GM18870 (cell line): ENCODE results near the gene EFL1.

ENCODE experiments used
- ATAC-seq: cut with Tn5 transposase; IDR thresholded peaks from one replicate; pipeline ENCODE4 v1.9.1; 2021; ENCODE audit warnings: moderate library complexity; ENCODE audit not compliant: unreplicated experiment

Gene EFL1

DNA sequence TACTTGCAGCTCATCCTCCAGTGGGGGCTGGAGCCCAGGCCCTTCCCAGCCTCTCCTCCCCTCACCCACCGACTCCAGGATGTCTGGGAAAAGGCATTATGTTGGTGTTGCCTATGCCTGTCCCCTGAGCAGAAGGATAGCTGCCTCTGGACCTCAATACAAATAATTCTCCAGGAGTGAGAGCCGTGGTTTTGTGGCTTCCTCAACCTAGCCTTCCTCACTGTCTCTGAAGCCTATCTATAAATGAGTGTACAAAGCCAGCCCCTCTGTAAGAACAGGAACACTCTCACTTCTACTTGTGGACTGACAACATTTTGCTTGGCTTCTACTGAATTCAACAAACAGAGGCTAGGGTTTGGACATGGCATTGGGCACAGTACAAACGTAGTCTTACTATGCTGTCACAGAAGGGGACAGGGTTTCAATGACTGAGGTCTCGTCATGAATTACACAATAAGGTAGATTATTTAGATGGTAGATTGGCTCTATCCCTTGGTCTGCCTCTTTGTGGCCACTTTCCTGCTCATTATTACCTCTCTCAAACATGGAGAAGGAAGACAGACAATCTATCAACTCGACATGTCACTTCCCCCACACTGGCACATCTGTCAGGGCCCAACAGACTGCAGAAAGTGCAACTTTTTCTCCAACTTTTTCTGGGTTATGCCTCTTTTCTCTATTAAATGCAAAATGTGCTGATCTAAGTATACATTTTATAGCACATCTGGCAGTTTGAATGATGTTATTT lies 134.0 kb downstream of the EFL1 start:
- peak; percentile 72 for ATAC-seq

DNA sequence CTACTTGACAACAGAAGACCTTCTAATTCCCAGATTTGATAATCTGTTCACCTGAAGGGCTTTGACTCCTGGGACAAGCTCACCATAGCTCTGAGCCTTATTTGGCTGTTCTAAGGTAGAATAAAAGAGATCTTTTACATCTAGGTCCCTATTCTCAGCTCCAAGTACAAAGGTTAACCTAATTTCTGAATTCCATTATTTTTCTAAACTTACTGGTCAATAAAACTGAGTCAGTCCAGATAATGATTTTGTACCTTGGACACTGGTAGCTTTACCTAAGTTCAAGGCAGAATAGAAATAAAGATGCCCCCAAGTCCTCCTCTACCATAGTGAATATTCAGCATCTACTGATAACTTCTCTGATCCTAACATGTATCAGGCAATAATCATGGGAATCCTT lies 135.0 kb downstream of the EFL1 start:
- ATAC-seq: no peak

DNA sequence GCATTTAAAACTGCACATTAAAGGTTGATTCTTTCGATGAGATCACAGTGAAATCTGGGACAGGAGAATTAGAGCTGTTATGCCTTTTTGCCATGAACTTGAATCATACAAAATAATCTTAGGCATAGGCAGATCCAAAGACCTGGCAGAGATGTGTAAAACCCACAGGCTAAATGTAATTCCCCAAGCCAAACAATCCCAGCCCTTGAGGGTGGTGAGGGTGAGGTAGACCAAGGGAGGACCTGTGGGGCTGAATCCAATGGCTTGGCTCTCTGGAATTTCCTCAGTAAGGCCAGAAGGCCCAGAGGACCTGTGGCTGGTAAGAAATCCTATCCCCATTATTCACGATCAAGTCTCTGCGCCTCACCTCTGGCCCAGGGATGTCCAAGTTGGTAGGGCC lies 136.2 kb downstream of the EFL1 start:
- ATAC-seq: no peak

DNA sequence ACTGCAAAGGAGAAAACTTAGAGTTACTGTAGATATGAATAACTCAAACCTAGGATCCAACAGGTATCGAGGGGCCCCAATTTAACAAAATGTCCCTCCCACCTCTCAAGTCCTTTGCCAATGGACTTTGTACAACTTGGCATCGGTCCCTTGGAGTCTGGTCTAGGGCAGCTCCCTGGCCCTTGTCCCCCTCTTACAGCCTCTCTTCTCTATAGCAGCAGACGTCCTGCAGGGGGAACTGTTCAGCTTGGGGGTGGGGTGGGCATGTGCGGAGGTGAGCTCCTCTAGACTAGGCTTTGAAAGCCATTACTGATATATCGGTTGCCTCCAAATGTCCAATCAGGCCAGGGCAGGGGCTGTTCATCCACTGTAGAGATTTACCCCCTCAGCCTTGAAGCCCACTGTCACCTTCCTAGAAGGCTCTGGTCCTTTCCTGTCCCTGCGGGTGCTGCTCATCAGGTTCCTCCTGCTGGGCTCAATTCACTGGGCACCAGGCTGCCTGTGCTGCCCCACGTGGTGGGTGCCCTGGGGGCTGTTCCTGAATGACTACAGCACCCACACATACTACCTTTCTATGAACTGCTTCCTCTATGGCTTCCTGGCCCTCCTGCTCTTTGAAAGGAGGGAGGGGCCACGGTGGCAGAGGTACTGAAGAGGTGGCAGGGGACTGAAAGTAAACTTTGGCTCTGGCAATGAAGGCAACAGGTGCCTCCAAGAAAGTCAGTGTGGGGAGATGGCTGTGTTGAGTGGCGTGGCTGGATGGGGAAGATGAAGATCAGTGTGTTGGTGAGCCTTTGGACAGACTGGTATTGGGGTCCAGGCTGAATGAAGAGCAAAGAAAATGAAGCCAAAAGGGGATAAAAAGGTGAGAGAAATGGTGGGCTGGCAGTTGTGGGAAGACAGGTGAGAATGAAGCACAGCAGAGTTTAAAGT lies 137.9 kb downstream of the EFL1 start:
- no peak for ATAC-seq

DNA sequence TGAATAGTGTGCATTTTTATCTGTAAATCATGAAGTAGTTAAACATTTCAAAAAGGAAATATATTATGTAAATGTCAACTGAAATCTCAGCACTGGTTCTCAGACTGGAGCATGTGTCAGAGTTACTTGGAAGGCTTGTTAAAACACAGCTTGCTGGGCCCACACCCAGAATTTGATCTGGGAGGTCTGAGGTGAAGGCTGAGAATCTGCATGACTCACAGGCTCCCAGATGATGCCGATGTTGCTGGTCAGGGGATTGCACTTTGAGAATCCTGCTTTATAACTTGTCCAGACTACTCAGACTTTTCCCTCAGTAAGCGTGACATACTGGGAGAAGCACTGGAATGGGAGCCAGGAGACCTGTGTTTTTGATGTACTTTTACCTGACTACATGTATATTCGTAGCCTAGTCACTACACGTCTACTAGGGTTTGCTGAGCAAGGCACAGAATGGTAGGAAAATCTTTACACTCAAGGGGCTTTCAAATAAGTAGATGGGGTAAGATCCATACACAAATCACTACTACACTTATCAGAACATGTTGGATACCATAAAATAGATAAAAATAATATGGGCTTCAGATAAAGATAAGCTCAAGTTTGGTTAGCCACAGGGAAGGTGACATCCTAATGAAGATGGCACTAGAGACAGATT lies 139.7 kb downstream of the EFL1 start:
- no peak for ATAC-seq

DNA sequence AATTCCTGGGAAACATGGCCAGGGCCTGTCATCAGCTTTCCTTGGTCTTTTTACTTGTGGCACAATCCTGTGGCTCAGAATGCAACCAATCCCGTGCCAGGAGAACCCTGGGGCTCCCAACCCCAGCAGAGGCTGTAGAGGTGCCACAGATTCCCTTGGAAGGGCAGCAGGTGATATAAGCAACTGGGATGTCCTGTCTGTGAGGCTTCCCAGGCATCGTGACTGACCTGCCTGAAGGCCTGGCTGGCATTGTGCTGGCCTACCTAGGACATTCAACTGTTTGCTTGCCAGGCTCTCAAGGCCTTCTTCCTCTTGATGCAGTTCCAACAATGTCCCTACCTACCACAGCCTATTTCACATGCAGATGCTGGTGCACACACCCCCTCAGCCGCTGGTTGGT lies 144.5 kb downstream of the EFL1 start:
- ATAC-seq: no peak

DNA sequence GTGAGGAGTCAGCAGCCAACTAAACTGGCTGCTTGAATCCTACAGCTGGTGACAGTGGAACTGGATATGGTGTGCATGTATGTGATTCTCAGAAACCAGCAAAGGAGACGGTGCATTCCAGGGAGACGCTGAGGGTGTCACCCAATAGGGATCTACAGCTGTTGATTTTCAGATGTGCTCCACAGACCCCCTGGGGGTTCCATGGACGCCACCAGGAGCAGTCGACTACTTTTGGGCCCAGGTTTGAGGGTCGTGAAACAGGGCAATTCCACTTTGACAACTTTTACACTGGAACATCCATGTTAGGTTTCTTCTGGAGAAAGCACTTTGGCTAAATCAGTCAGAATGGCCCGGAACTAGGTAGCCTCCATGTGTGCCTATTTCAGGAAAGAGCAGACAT lies 145.2 kb downstream of the EFL1 start:
- no peak for ATAC-seq

DNA sequence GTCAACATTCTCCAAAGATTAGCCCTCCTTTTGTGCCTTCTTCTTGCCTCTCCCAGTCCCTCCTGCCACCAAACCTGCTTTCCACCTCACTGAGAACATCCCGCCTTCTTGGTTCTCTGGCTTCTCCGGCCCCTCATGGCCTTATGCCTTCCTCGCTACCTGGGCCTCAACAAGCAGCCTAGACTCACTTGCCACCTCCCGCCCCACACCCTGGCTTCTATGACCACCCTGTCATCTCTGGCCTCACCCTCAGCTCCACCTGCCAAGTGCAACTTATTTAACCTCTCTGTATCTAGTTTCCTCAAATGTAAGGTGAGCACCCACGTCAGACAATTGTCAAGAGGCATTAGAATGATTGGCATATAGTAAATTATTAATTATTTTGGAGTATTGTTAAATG lies 147.9 kb downstream of the EFL1 start:
- ATAC-seq: no peak

DNA sequence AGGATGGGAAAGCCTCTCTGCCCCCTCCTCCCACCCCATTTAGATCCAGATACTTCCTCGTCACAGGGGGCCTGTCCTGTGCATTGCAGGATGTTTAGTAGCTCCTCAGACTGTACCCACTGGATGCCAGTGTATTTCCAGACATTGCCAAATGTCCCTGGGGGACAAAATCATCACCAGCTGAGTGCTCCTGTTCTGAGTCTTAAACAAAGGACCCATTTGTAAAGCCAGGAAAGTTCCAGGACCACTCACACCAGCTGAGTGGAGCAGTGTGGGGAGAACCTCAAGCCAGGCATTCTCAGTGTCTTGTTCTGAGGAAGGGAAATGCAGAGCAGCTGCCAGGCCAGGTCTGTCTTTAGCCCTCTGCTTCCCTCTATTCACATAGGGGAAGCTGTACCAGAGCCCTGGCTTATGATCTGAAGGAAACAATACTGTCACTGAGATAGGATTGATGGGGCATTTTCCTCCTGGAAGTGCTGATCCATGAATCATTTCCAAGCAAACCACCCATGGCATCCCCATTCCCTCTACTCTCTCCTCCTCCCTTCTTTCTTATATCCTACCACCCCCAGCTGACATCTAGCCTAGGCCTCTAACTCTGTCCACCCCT lies 149.3 kb downstream of the EFL1 start:
- no peak for ATAC-seq

DNA sequence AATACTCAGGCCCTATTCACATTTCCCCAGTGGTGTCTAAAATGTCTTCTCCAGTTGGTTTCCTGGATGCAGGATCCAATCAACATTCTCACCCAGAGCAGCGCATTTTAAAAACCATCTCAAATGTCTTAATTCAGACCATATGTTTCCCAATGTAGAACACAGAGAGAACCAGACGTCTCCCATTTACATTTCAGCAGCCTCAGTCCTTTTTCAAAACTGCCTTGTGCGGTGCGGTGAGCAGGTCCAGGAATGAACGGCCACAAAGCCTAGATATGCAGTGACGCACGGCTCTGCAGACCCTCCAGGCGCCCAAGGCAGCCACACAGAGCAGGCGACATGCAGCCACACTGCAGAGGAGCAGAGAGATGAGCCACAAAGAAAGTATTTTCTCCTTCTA lies 150.6 kb downstream of the EFL1 start:
- no peak for ATAC-seq

DNA sequence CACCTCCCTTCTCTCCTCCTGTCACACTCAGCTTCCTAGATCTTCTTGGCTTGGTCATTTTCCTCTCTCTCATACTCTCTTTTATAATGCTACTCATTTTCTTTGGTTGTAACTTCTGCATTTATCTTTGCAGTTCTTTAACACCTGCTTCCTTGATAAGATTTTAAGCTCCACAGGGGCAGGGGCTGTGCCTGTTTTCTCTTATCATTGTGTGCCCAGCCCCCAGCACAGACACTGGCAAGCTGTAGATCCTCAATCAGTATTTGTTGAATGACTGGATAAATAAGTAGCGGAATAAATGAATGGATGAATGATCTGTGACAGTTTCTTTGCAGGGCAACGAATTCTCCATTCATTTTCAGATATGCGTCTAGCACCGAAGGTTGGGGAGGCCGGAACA lies 152.4 kb downstream of the EFL1 start:
- no peak for ATAC-seq

DNA sequence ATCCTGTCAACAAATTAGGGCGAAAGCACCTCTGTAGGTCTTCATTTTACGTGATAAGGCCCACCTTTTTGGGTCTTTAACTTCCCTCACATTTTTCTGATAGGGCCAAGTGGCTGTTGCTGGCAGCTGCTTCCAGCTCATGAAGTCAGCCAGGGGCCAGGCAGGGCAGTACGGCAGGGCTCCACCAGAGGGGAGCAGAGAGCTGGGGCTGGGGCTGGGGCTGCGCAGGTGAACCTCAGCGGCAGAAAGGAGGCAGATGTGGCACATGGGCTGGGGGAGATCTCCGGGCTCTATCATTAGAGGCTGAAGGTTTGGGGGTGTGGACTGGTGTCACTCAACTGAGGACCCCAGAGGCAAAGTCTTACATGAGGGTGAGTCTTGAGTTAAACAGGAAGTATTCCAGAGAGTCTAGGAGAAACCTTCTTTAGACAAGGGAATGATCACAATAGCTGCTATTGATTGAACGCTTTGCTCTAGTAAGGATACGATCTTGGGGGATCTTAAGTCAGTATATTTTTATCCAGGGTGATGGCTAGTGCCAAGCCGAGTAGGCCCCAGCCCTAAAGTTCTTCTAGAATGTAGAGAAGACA lies 153.9 kb downstream of the EFL1 start:
- ATAC-seq: no peak

DNA sequence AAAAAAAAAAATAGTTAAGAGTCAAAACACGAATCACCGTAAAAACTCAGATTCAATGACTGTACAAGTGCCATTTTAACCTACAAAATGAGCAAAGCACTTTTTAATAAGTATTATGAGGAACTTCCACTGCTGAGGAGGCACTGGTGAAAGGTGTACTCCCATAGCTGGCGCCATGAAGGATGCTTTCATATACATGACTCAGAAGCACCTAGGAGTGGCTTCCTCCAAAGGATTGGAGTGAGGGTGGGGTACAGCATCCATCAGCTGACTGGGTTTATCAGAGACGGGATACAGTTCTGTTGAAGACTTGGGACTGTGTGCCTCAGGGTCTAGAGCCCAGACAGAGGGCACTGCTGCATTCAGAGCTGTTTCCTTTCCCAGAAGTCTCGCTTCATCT lies 155.9 kb downstream of the EFL1 start:
- ATAC-seq: no peak

DNA sequence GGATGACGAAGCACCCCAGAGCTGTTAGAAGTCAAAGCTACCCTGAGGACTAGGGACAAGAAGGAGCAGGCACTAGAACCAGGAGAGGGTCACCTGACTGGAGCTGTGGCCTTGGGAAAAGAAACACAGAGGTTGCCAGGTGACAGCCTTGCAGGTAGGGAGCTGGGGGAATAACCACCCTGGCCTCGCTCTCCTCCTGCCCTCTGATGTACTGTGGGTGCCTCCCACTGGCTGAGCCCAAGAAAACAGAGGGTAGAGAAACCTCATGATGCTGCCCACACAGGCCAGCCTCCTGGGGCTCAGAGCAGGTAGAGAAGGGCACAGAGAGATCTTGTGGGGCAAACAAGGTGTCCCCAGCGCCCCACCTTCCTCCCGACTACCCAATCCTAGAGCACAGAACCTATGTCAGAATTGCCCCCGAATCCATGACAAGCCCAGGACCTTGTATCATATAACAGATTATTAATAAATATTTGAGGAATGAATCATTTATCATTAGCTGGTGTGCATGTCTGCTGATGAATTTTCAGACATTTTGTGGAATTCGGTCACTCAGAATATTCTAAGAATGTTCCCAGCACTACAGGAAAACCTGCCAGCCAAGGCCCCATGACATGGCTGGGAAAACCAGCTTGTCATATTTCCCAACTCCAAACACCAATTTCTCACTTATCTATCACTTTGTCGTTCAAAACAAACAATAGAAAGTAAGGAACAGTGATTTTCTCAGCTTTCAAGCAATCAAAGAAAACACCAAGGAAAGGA lies 156.9 kb downstream of the EFL1 start:
- ATAC-seq: no peak

DNA sequence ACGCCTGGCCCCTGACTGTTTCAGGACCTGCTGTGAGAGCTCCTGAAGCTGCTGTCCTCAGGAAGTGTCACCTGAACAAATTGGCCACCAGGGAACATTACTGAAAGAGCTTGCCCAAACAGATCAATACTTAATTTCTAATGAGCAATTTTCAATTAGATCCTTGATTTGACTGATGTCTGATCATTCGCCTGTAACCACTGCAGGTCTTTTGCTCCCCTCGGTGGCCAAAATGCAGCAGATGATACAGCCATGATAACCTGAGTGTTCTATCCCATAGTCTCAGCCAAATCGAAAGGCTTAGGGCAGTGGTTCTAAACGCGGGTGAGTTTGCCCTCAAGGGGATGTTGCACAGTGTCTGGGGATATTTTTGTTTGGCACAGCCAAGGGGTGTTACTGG lies 159.1 kb downstream of the EFL1 start:
- ATAC-seq: no peak

DNA sequence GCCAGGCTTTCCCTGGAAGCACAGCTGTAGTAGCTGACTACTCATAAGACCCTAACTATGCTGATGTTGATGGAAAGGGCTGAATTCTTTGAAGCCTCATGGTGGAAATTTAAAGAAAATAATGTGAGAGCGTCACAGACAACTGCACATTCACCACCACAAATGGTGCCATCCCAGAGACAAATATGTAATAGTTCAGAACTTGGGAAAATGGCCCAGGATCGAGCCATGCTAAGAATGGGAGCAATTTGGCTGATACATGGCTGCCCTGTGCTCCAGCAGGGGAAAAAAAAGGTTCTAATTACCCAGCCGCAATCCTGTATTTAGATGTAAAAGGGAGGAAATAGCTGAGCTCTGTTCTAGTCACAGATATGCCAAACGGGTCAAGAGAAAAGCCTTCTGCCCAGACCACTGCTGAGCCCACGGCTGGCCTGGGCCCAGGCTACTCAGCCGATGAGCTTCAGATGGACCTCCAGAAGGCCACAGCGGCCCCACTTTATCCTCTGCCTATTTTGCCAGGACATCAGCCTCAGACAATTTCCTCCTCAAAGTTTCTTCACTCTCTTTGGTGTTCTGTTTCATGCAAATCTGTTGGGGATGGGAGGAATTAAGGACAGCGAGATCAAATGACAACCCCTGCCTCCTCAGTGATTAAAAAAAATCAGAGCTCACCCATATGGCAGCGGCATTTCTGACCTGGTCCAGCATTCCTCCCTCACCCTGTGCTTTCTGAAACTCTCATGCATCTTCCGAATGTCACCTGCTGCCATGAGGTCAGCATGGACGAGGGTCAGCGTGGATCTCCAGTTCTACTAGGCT lies 162.2 kb downstream of the EFL1 start:
- ATAC-seq: no peak

DNA sequence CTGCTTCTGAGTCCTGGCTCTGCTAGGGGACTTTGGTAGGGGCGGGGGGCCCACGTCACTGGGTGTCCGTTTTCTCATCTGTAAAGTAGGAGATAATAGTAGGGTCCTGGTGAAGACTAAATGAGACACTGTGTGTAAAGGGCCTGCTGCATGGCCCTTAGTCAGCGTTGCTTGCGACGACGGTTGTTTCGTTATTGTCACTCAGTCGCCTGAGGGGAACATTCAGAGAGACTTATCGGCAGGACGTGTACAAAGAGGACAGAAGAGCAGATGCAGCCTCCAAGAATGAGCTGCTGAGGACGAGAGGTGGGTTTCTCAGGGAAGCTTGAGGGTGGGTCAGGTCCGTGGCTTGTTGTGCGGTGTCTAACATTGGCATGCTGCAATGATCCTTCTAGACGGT lies 163.9 kb downstream of the EFL1 start:
- no peak for ATAC-seq

DNA sequence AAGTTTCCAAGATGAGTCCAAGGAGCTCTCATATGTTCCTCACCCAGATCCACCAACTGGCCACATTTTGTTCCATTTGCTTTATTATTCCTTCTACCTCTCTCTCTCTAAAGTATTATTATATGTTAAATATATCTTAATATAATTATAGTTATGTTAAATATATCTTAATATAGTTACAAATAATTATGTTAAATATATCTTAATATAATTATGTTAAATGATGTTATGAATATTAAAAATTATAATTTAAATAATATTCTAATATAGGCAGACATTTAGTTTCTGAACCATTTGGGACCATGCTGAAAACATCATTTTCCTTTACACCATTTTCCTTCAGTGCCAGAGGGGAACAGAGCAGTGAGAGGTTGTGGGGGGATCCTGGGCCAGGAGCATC lies 166.7 kb downstream of the EFL1 start:
- ATAC-seq: no peak

DNA sequence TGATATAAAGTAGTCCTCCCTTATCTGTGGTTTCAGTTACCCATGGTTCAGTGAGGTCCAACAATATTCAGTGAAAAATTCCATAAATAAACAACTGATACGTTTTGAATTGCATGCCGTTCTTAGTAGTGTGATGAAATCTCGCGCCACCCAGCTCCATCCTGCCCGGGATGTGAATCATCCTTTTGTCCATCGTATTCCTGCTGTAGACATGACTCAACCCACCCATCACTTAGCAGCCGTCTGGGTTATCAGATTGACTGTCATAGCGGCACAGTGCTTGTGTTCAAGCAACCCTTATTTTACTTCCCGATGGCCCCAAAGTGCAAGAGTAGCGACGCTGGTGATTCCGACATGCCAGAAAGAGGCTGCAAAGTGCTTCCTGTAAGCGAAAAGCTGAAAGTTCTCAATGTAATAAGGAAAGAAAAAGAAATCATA lies 168.7 kb downstream of the EFL1 start:
- ATAC-seq: no peak
